ENCODE data around the gene SV2A. TPM values are rescaled to one million over a fixed set of nuclear protein-coding genes. Genes with fewer than 3 reads are reported as not detected.
"Not testable (repeated sequence)": the region's sequence is repeated elsewhere in the genome, so short reads cannot be mapped to it uniquely, and the experiment has no call there.

The SV2A gene
- total RNA-seq, 1 donor from 2014 or later, result 3.9 TPM

GRCh38 chr1:149929856-149930255 is 12.2 kb upstream of the SV2A start:
- DNase-seq, result no peak

GRCh38 chr1:149928401-149928724 is 10.7 kb upstream of the SV2A start:
- DNase-seq, result no peak

- DNase-seq, result peak; percentile 96
Measured at GRCh38 chr1:149927563-149928400, 10.1 kb upstream of the SV2A start, which contains the start of gene SF3B4. Gene SF3B4, minus strand, starts transcription at chr1:149927803. Its CDS starts 44 bp downstream, at chr1:149927759.

GRCh38 chr1:149927056-149927562 is 9.5 kb upstream of the SV2A start:
- no peak for DNase-seq

- DNase-seq, result no peak
Measured at GRCh38 chr1:149926296-149926695, 8.7 kb upstream of the SV2A start.

GRCh38 chr1:149925751-149926150 is 8.1 kb upstream of the SV2A start:
- DNase-seq, result no peak

- DNase-seq, result no peak
Measured at GRCh38 chr1:149925345-149925744, 7.7 kb upstream of the SV2A start.

GRCh38 chr1:149923626-149924025 is 6.0 kb upstream of the SV2A start:
- no peak for DNase-seq

- DNase-seq, result no peak
Measured at GRCh38 chr1:149916898-149917252, 769 bp downstream of the SV2A start.

- DNase-seq, result no peak
Measured at GRCh38 chr1:149916193-149916897, 1.3 kb downstream of the SV2A start.

- DNase-seq, result no peak
Measured at GRCh38 chr1:149915429-149916192, 2.0 kb downstream of the SV2A start.

GRCh38 chr1:149914545-149914944 is 3.1 kb downstream of the SV2A start:
- no peak for DNase-seq

- DNase-seq, result no peak
Measured at GRCh38 chr1:149906570-149907075, 11.0 kb downstream of the SV2A start.

- no peak for DNase-seq
Measured at GRCh38 chr1:149903836-149904491, 13.7 kb downstream of the SV2A start.

- peak; percentile 95 for DNase-seq
Measured at GRCh38 chr1:149899460-149900284, 18.0 kb downstream of the SV2A start, which contains the start of gene BOLA1. Gene BOLA1, plus strand, starts transcription at chr1:149899568. Its CDS starts 492 bp downstream, at chr1:149900060.

GRCh38 chr1:149896575-149896974 is 21.1 kb downstream of the SV2A start:
- DNase-seq, result no peak

GRCh38 chr1:149888999-149889289 is 28.7 kb downstream of the SV2A start:
- no peak for DNase-seq

- peak; percentile 89 for DNase-seq
Measured at GRCh38 chr1:149888247-149888998, 29.2 kb downstream of the SV2A start.

- DNase-seq, result peak; percentile 98
Measured at GRCh38 chr1:149887456-149888246, 30.0 kb downstream of the SV2A start.

- not testable (repeated sequence) for DNase-seq
Measured at GRCh38 chr1:149887196-149887455, 30.5 kb downstream of the SV2A start.
